Mesodermal cell (in vitro differentiated cells): Measurements from ENCODE around the gene RABL6.
"Not testable (repeated sequence)": the region's sequence is repeated elsewhere in the genome, so short reads cannot be mapped to it uniquely, and the experiment has no call there.

ENCODE experiments used
- H3K27ac ChIP-seq: 2 replicates; pipeline ENCODE4 v1.7.0; 2013; ENCODE audit warnings: mild to moderate bottlenecking, low read depth, low read length, moderate library complexity; ENCODE audit not compliant: severe bottlenecking
- H3K36me3 ChIP-seq: 2 replicates; pipeline ENCODE4 v1.7.1; 2013; ENCODE audit warnings: mild to moderate bottlenecking, low read length, moderate library complexity; ENCODE audit not compliant: control insufficient read depth, insufficient read depth
- H3K4me1 ChIP-seq: one replicate; pipeline ENCODE4 v1.7.1; 2013; ENCODE audit warnings: mild to moderate bottlenecking, low read length; ENCODE audit not compliant: insufficient read depth, control insufficient read depth, poor library complexity, severe bottlenecking
- H3K4me3 ChIP-seq: 2 replicates; pipeline ENCODE4 v1.7.0; 2013; ENCODE audit warnings: low read length, control low read depth, mild to moderate bottlenecking; ENCODE audit not compliant: insufficient read depth, poor library complexity, severe bottlenecking; ENCODE audit errors: extremely low read depth
- H3K9me3 ChIP-seq: 2 replicates; pipeline ENCODE4 v1.7.1; 2013; ENCODE audit warnings: mild to moderate bottlenecking, low read length, moderate library complexity; ENCODE audit not compliant: control insufficient read depth
- WGBS, 2 experiments: methylation state at CpG; one replicate each; pipeline ENCODE4 v1.1.5; 2013; ENCODE audit warnings: missing lambda C conversion rate in 2 of 2; ENCODE audit not compliant: insufficient coverage in 2 of 2; 5-methylcytosine and 5-hydroxymethylcytosine counted together

Gene RABL6

GRCh38 chr9:136832581-136832980 lies 24.8 kb downstream of the RABL6 start:
- no peaks in the 10 kb centered on the region for H3K9me3 ChIP-seq
- peaks cover 79% of the 10 kb centered on the region for H3K36me3 ChIP-seq
- no peak overlapping the region for H3K27ac ChIP-seq
- H3K4me3 ChIP-seq, result no peak overlapping the region
- H3K4me1 ChIP-seq, result no peaks in the 10 kb centered on the region
- 97 to 99% methylated on average over 8 to 9 of the region's 9 CpGs for WGBS, 2 experiments

- not testable (repeated sequence) for H3K27ac ChIP-seq, H3K9me3 ChIP-seq, H3K4me1 ChIP-seq, H3K4me3 ChIP-seq
- H3K36me3 ChIP-seq, result peaks cover 69% of the 10 kb centered on the region
- 91 to 96% methylated on average over 9 to 15 of the region's 16 CpGs for WGBS, 2 experiments
These were observed 25.8 kb downstream of the RABL6 start for GRCh38 chr9:136833381-136834048.

- no peaks in the 10 kb centered on the region for H3K4me1 ChIP-seq
- H3K9me3 ChIP-seq, result no peaks in the 10 kb centered on the region
- no peak overlapping the region for H3K27ac ChIP-seq
- H3K36me3 ChIP-seq, result peaks cover 57% of the 10 kb centered on the region
- H3K4me3 ChIP-seq, result no peak overlapping the region
- WGBS, 2 experiments, result 97 to 98% methylated on average over 34 to 35 of the region's 36 CpGs
These were observed 27.6 kb downstream of the RABL6 start for GRCh38 chr9:136835162-136835931.

- H3K27ac ChIP-seq, result no peak overlapping the region
- H3K9me3 ChIP-seq, result no peaks in the 10 kb centered on the region
- H3K4me1 ChIP-seq, result peaks cover 5% of the 10 kb centered on the region
- WGBS, 2 experiments, result 90 to 94% methylated on average over 20 to 21 of the region's 21 CpGs
- no peak overlapping the region for H3K4me3 ChIP-seq
- H3K36me3 ChIP-seq, result peaks cover 48% of the 10 kb centered on the region
These were observed 28.5 kb downstream of the RABL6 start for GRCh38 chr9:136835932-136836904.

GRCh38 chr9:136837146-136837855 lies 29.6 kb downstream of the RABL6 start:
- Histone ChIP-seq H3K27ac (no peak overlapping the region), H3K4me1 (peaks cover 14% of the 10 kb centered on the region), H3K4me3 (no peak overlapping the region), H3K36me3 (peaks cover 37% of the 10 kb centered on the region), H3K9me3 (no peaks in the 10 kb centered on the region)
- 94 to 98% methylated on average over 10 to 15 of the region's 27 CpGs for WGBS, 2 experiments

GRCh38 chr9:136837856-136838277 lies 30.1 kb downstream of the RABL6 start:
- H3K36me3 ChIP-seq, result peaks cover 32% of the 10 kb centered on the region
- not testable (repeated sequence) for H3K4me3 ChIP-seq, H3K9me3 ChIP-seq, H3K27ac ChIP-seq
- WGBS, 2 experiments, result 95 to 100% methylated on average over 9 to 15 of the region's 15 CpGs
- H3K4me1 ChIP-seq, result peaks cover 14% of the 10 kb centered on the region

- no peaks in the 10 kb centered on the region for H3K9me3 ChIP-seq
- H3K4me3 ChIP-seq, result no peak overlapping the region
- 92 to 93% methylated on average over 21 to 24 of the region's 29 CpGs for WGBS, 2 experiments
- peaks cover 30% of the 10 kb centered on the region for H3K36me3 ChIP-seq
- peaks cover 19% of the 10 kb centered on the region for H3K4me1 ChIP-seq
- H3K27ac ChIP-seq, result no peak overlapping the region
These were observed 30.8 kb downstream of the RABL6 start for GRCh38 chr9:136838314-136839228.

GRCh38 chr9:136839229-136840139 lies 31.7 kb downstream of the RABL6 start:
- Histone ChIP-seq H3K4me3 (no peak overlapping the region), H3K9me3 (no peaks in the 10 kb centered on the region), H3K27ac (peak overlapping the region; percentile 10), H3K36me3 (peaks cover 25% of the 10 kb centered on the region), H3K4me1 (peaks cover 19% of the 10 kb centered on the region)
- WGBS, 2 experiments, result 93 to 97% methylated on average over 28 to 33 of the region's 36 CpGs
